Pons (tissue), 1 donor: ENCODE measurements around the gene LENEP.

Experiments
- DNase-seq: peaks from one replicate; pipeline ENCODE4 v3.0.0-alpha.2; 2016; ENCODE audit warnings: low spot score

The LENEP gene

GRCh38 chr1:154993572-154994268 is at the start of gene LENEP:
LENEP (plus strand) TSS chr1:154993586; CDS start chr1:154993608, 22 bp downstream.
- no peak for DNase-seq

- no peak for DNase-seq
These were observed 49.6 kb upstream of the LENEP start for GRCh38 chr1:154943649-154944400.

- no peak for DNase-seq
These were observed 48.8 kb upstream of the LENEP start for GRCh38 chr1:154944401-154945159.

- no peak for DNase-seq
These were observed 48.0 kb upstream of the LENEP start for GRCh38 chr1:154945160-154945961.

- DNase-seq: no peak
These were observed 47.2 kb upstream of the LENEP start for GRCh38 chr1:154945962-154946850.

- no peak for DNase-seq
These were observed 45.3 kb upstream of the LENEP start for GRCh38 chr1:154948079-154948478.

- DNase-seq: no peak
These were observed 41.3 kb upstream of the LENEP start for GRCh38 chr1:154951901-154952657.

- no peak for DNase-seq
These were observed 40.7 kb upstream of the LENEP start for GRCh38 chr1:154952664-154953063.

- no peak for DNase-seq
These were observed 39.8 kb upstream of the LENEP start for GRCh38 chr1:154953611-154954038.

GRCh38 chr1:154954541-154954940 is 38.8 kb upstream of the LENEP start:
- no peak for DNase-seq

- no peak for DNase-seq
These were observed 38.2 kb upstream of the LENEP start for GRCh38 chr1:154955039-154955717.

- DNase-seq: peak; percentile 98
These were observed 37.5 kb upstream of the LENEP start, which contains the start of gene PBXIP1 for GRCh38 chr1:154955718-154956543. PBXIP1 (minus strand) TSS chr1:154956099; CDS start chr1:154953721, 2,378 bp downstream.

- DNase-seq: no peak
These were observed 36.8 kb upstream of the LENEP start for GRCh38 chr1:154956544-154956941.

- no peak for DNase-seq
These were observed 36.2 kb upstream of the LENEP start for GRCh38 chr1:154957091-154957657.

GRCh38 chr1:154958036-154958435 is 35.4 kb upstream of the LENEP start:
- DNase-seq: no peak

- DNase-seq: no peak
These were observed 34.5 kb upstream of the LENEP start for GRCh38 chr1:154958681-154959425.

GRCh38 chr1:154959426-154959780 is 34.0 kb upstream of the LENEP start:
- no peak for DNase-seq
